ENCODE measurements around the gene SLC25A38. TPM values are rescaled to one million over a fixed set of nuclear protein-coding genes. Genes with fewer than 3 reads are reported as not detected.

SLC25A38 gene
- total RNA-seq, 4 donors from 2014 or later, result 20.3 to 45.7 (median 36.1) TPM

- no peak overlapping the region for H3K4me3 ChIP-seq
- H3K4me1 ChIP-seq, result peaks cover 24 to 35% (median 32%) of the 10 kb centered on the region in 4 donors
- DNase-seq (ENCODE audit: extremely low spot score), result no peak
- WGBS, result 88% methylated on average over 21 of the region's 21 CpGs
- no peak overlapping the region for H3K27ac ChIP-seq (replicated peaks in 1 of 4)
- H3K36me3 ChIP-seq, result peaks cover 43 to 61% (median 52%) of the 10 kb centered on the region in 4 donors
- no peak for TF ChIP-seq EP300 (IDR thresholded peaks at IDR 0.05)
- no peak for TF ChIP-seq POLR2AphosphoS5 (IDR thresholded peaks at IDR 0.05)
- H3K9me3 ChIP-seq, result no peaks in the 10 kb centered on the region
- intact Hi-C loops (cut with DNase I), result no loop called here
- H3K27me3 ChIP-seq, result no peaks in the 10 kb centered on the region
These were observed 25.6 kb downstream of the SLC25A38 start for GRCh38 chr3:39408493-39409372.

- TF ChIP-seq POLR2A (IDR thresholded peaks at IDR 0.05; ENCODE audit: low read depth) (no peak), CTCF (IDR thresholded peaks at IDR 0.05) (no peak), EP300 (IDR thresholded peaks at IDR 0.05) (no peak)
- H3K36me3 ChIP-seq, result peaks cover 44 to 68% (median 61%) of the 10 kb centered on the region in 4 donors
- no peak overlapping the region for H3K4me3 ChIP-seq
- DNase-seq (ENCODE audit: extremely low spot score), result no peak
- H3K27me3 ChIP-seq, result no peaks in the 10 kb centered on the region
- 77% methylated on average over 7 of the region's 7 CpGs for WGBS
- intact Hi-C loops (cut with DNase I), result no loop called here
- no peak overlapping the region for H3K27ac ChIP-seq (replicated peaks in 1 of 4)
- H3K9me3 ChIP-seq, result no peaks in the 10 kb centered on the region
- H3K4me1 ChIP-seq, result peaks cover 27 to 35% (median 32%) of the 10 kb centered on the region in 4 donors
These were observed 26.5 kb downstream of the SLC25A38 start for GRCh38 chr3:39409514-39410136.

- WGBS, result 90% methylated on average over 7 of the region's 7 CpGs
- H3K9me3 ChIP-seq, result no peaks in the 10 kb centered on the region
- intact Hi-C loops (cut with DNase I), result no loop called here
- no peak overlapping the region for H3K27ac ChIP-seq (replicated peaks in 1 of 4)
- H3K36me3 ChIP-seq, result peaks cover 44 to 72% (median 61%) of the 10 kb centered on the region in 4 donors
- TF ChIP-seq POLR2AphosphoS5 (IDR thresholded peaks at IDR 0.05) (no peak), EP300 (IDR thresholded peaks at IDR 0.05) (no peak), CTCF (IDR thresholded peaks at IDR 0.05) (no peak), POLR2A (IDR thresholded peaks at IDR 0.05; ENCODE audit: low read depth) (no peak)
- H3K4me3 ChIP-seq, result no peak overlapping the region
- no peaks in the 10 kb centered on the region for H3K27me3 ChIP-seq
- DNase-seq (ENCODE audit: extremely low spot score), result no peak
- peaks cover 27 to 35% (median 31%) of the 10 kb centered on the region in 4 donors for H3K4me1 ChIP-seq
These were observed 27.7 kb downstream of the SLC25A38 start for GRCh38 chr3:39410893-39411292.

GRCh38 chr3:39412668-39413260, 29.6 kb downstream of the SLC25A38 start:
- no peak overlapping the region for H3K27ac ChIP-seq (replicated peaks in 1 of 4)
- H3K4me3 ChIP-seq, result no peak overlapping the region
- peaks cover 20 to 28% (median 24%) of the 10 kb centered on the region in 4 donors for H3K4me1 ChIP-seq
- no peak for DNase-seq (ENCODE audit: extremely low spot score)
- 80% methylated on average over 8 of the region's 9 CpGs for WGBS
- peaks cover 44 to 71% (median 60%) of the 10 kb centered on the region in 4 donors for H3K36me3 ChIP-seq
- no peak for TF ChIP-seq POLR2A (IDR thresholded peaks at IDR 0.05; ENCODE audit: low read depth)
- no peak for TF ChIP-seq EP300 (IDR thresholded peaks at IDR 0.05)
- TF ChIP-seq CTCF (IDR thresholded peaks at IDR 0.05), result no peak
- TF ChIP-seq POLR2AphosphoS5 (IDR thresholded peaks at IDR 0.05), result no peak
- no peaks in the 10 kb centered on the region for H3K9me3 ChIP-seq
- intact Hi-C loops (cut with DNase I), result no loop called here
- no peaks in the 10 kb centered on the region for H3K27me3 ChIP-seq

All from esophagus muscularis mucosa (tissue), 4 donors.